Heart left ventricle (tissue), 16 donors: Measurements from ENCODE around the gene MT1X. TPM values are rescaled to one million over a fixed set of nuclear protein-coding genes. Genes with fewer than 3 reads are reported as not detected.

ENCODE experiments used
- ATAC-seq, 4 donors: fragments of 200-7000 bp; cut with Tn5 transposase; one replicate each; pipeline ENCODE4 v1.9.1; 2020 to 2022; ENCODE audit warnings: moderate library complexity in 4 of 4, mild to moderate bottlenecking in 3 of 4, moderate number of reproducible peaks in 1 of 4
- DNase-seq, 5 donors: peaks; one replicate each; pipeline ENCODE4 v3.0.0-alpha.2; 2020
- H3K27ac ChIP-seq, 12 donors: fragments of 200-600 bp; sonication (generic) in 4 of 12; one replicate each; pipeline versions ENCODE4 v1.5.0 to v1.8.0; 2016 to 2022; ENCODE audit warnings: mild to moderate bottlenecking in 2 of 12
- H3K27me3 ChIP-seq, 9 donors: fragments of 200-600 bp; sonication (generic) in 2 of 9; one replicate each; pipeline versions ENCODE4 v1.5.1 to v1.8.0; 2016 to 2022; ENCODE audit warnings: mild to moderate bottlenecking in 3 of 9
- H3K36me3 ChIP-seq, 9 donors: fragments of 200-600 bp; sonication (generic) in 2 of 9; one replicate each; pipeline versions ENCODE4 v1.5.0 to v1.8.0; 2018 to 2022; ENCODE audit warnings: mild to moderate bottlenecking in 2 of 9
- H3K4me1 ChIP-seq, 12 donors: fragments of 200-600 bp; sonication (generic) in 4 of 12; one replicate each; pipeline versions ENCODE4 v1.5.0 to v1.8.0; 2016 to 2022; ENCODE audit warnings: mild to moderate bottlenecking in 3 of 12
- H3K4me3 ChIP-seq, 12 donors: fragments of 200-600 bp; sonication (generic) in 4 of 12; one replicate each; pipeline versions ENCODE4 v1.5.0 to v1.8.0; 2017 to 2022; ENCODE audit warnings: mild to moderate bottlenecking in 9 of 12, moderate library complexity in 4 of 12
- H3K9me3 ChIP-seq, 12 donors: fragments of 200-600 bp; sonication (generic) in 4 of 12; one replicate each; pipeline versions ENCODE4 v1.5.0 to v1.8.0; 2016 to 2022; ENCODE audit warnings: mild to moderate bottlenecking in 1 of 12
- POLR2A ChIP-seq, 2 donors: fragments of 450-650 bp; IDR thresholded peaks; one replicate each; pipeline ENCODE4 v1.6.1; 2017; ENCODE audit warnings: antibody characterized with exemption in 2 of 2, mild to moderate bottlenecking in 2 of 2, moderate library complexity in 2 of 2
- WGBS, 4 donors: extraction: QIAGEN DNeasy Blood & Tissue Kit in 2 of 4; methylation state at CpG; one replicate each; pipeline versions ENCODE4 v1.1.5 to v1.1.7; 2013 to 2018; 5-methylcytosine and 5-hydroxymethylcytosine counted together
- intact Hi-C, 10 donors: fragments of 100-400 bp; cut with DNase I; formaldehyde crosslinking; loops; one replicate each; pipeline versions ENCODE4 v1.11.1 to v1.14.2; 2022
- polyA plus RNA-seq, 2 donors: library from polyadenylated mRNA; stranded (reverse); fragments of 200-250 nt; gene quantifications; one replicate each; pipeline ENCODE4 v1.2.3, GENCODE V29; 2013
- total RNA-seq, 9 donors: library from RNA; depleted of rRNA in 2 of 9; stranded (reverse); fragments of >200 nt in 2 of 9; fragmentation: NEBNext Ultra II Directional in 3 of 9; extraction: Animal tissue kit (Norgen Biotek cat#: 25700) in 3 of 9; gene quantifications; one replicate each; pipeline versions ENCODE4 v1.1.0 to v1.2.4, GENCODE V29; 2016 to 2023
- TF ChIP-seq, protein P1 (sequence below), 12 donors: fragments of 200-600 bp; sonication (generic) in 4 of 12; IDR thresholded peaks; one replicate each; pipeline versions ENCODE4 v1.5.0 to v1.8.0; 2018 to 2022; ENCODE audit warnings: antibody characterized with exemption in 12 of 12, mild to moderate bottlenecking in 5 of 12
- donor health status: ischemic (EF 13 %, LVEDD 7.1; RV severe dilation, severe dysfunction).
- donor health status: healthy with polysubstance abuse.
- donor health status: DM: no; HTN: yes; CAD: no.
- donor health status: DM: no; HTN: no; CAD: no.
- donor health status: ischemic (EF 25% LVEDD 6.9; RV normal size, moderate dysfunction).
- donor health status: ischemic (EF 25% LVEDD 5.7; RV mildly dilated, moderate dysfunction).
- donor health status: healthy.
- donor health status: DM: yes; HTN: yes; CAD: no.
- donor health status: ischemic (EF 35%, LVEDD 5.7; RV mildly dilated, moderate dysfunction).
- donor health status: nonischemic (EF 11% LVEDD 7.7; RV severe dilation, severe dysfunction).
- donor health status: DM: yes; HTN: yes; CAD: no.
- donor health status: PGD.
- donor health status: ischemic (EF 29% LVEDD 5.4; RV normal size, mild dysfunction).
- donor health status: nonischemic (EF 23%, LVEDD 6.1; RV moderate dilation, normal function).

Gene MT1X
- total and polyA plus RNA-seq, 11 donors: 20.6 to 918 (median 137) TPM

DNA sequence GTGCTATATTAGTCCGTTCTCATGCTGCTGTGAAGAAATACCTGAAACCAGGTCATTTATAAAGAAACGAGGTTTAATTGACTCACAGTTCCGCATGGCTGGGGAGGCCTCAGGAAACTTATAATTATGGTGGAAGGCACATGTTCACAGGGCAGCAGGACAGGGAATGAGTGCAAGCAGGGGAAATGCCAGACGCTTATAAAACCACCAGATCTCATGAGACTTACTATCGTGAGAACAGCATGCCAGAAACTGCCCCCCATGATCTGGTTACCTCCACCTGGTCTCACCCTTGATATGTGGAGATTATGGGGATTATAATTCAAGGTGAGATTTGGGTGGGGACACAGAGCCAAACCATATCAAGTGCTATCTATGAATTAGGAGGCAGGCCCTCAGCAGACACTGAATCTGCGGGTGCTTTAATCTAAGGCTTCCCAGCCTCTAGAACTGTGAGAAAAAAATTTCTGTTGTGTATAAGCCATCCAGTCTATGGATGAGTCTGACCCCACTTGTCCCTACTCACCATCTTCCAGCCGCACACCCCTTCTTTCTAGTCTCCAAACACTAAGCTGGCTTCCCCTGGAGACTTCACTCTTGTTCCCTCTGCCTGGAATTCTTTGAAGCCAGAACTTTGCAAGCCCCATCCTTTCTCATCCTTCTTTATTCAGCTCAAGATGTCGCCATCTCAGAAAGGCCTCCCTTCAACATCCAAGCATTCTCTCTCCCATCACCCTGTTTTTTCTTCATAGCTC is 46.9 kb downstream of the MT1X start:
- intact Hi-C loops: no loop called here
- ATAC-seq (peak in 3 of 4 donors; percentile 23 to 29 (median 27)), DNase-seq (no peak)

DNA sequence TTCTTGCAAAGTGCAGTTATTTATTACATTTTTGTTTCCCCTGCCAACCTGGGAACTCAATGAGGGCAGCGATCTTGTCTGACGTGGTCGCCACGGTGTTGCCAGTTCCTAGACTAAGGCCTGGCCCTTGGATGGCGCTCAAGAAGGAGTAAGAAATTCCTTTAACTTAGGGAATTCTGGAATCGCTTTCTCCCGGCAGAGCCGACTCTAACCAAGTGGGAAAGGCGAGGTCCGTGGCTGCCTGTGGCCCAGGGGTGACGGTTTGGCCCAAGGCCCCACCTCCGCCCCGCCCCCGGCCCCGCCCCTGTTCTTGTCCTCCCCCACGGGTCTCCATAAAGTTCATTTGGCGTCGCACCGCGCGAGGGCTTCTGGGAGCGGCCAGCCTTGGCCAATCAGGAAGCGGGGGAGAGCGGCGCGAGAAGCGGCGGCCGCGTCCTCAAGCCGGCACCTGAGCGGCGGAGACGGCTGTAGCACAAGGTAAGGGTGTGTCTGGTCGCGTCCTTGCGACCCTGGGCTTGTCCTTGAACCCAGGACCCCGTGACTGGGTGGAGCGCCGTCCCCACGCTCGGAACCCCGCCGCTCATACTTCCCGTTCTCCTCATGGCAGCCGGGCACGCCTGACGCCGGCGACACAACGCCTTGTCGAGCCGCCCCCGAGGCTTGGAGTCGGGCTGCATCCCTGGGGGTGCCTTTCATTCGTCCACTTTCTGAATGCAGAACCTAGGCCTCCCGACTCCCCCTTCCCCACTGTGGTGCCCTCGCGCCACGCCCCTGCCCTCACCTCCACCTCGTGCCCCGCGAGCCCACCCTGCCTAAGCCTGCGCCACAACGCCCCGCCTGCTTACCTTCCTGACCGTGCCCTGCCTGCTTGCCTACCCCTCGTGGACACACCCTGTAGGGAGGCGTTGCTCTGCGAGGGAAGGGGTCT is 47.7 kb downstream of the MT1X start, which contains the start of gene NUP93:
Gene NUP93, plus strand, starts transcription at position 395 of the 928 bp plus-strand sequence. CDS start 18,119 bp downstream, outside the sequence.
- H3K27ac ChIP-seq: peak within 1 kb of the TSS; percentile 45 to 89 (median 82)
- peak within 1 kb of the TSS; percentile 62 to 96 (median 78) for H3K4me3 ChIP-seq
- H3K36me3 ChIP-seq: no peaks in the 10 kb centered on the region
- no peaks in the 10 kb centered on the region for H3K9me3 ChIP-seq
- WGBS, 4 donors: 0 to 1% (median 0%) methylated on average over 28 to 70 of the region's 70 CpGs
- intact Hi-C loops: no loop called here
- H3K4me1 ChIP-seq: peaks cover 0 to 37% (median 17%) of the 10 kb centered on the region in 12 donors
- DNase-seq: peak; percentile 92 to 96 (median 95)
- TF ChIP-seq, protein P1, sequence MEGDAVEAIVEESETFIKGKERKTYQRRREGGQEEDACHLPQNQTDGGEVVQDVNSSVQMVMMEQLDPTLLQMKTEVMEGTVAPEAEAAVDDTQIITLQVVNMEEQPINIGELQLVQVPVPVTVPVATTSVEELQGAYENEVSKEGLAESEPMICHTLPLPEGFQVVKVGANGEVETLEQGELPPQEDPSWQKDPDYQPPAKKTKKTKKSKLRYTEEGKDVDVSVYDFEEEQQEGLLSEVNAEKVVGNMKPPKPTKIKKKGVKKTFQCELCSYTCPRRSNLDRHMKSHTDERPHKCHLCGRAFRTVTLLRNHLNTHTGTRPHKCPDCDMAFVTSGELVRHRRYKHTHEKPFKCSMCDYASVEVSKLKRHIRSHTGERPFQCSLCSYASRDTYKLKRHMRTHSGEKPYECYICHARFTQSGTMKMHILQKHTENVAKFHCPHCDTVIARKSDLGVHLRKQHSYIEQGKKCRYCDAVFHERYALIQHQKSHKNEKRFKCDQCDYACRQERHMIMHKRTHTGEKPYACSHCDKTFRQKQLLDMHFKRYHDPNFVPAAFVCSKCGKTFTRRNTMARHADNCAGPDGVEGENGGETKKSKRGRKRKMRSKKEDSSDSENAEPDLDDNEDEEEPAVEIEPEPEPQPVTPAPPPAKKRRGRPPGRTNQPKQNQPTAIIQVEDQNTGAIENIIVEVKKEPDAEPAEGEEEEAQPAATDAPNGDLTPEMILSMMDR (IDR thresholded peaks at IDR 0.05): no peak
- TF ChIP-seq POLR2A (IDR thresholded peaks at IDR 0.05): peak in 1 of 2 donors; percentile 55
- no peaks in the 10 kb centered on the region for H3K27me3 ChIP-seq
- ATAC-seq: peak; percentile 95 to 99 (median 98)

More for the DNA sequence above, 46.9 kb downstream of the MT1X start:
- H3K36me3 ChIP-seq: no peaks in the 10 kb centered on the region
- peaks cover 0 to 35% (median 17%) of the 10 kb centered on the region in 12 donors for H3K4me1 ChIP-seq
- WGBS, 4 donors: 40 to 54% (median 47%) methylated on average over 8 of the region's 8 CpGs
- H3K27me3 ChIP-seq: no peaks in the 10 kb centered on the region
- H3K4me3 ChIP-seq: peak overlapping the region; percentile 62 to 96 (median 78)
- TF ChIP-seq POLR2A (IDR thresholded peaks at IDR 0.05): no peak
- TF ChIP-seq, protein P1 (IDR thresholded peaks at IDR 0.05): no peak
- H3K9me3 ChIP-seq: no peaks in the 10 kb centered on the region
- peak overlapping the region; percentile 45 to 89 (median 82) for H3K27ac ChIP-seq

DNA sequence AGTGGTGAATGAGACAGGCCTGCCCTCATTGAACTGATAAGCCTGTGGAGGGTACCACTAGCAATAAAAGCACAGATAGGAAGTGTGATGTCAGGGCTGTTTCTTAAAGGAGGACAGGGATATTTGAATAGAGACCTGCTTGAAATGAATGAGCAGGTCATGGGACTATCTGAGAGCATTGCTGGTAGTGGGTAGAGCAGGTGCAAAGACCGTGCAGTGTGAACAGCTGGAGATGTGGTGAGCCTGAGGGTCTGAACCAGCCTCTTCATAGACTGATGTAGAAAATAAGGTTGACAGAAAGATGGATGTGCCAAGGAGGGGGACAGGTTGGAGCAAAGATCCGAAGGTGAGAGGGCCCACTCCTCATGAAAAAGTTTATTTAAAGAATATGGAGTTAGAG is 50.1 kb downstream of the MT1X start:
- DNase-seq (no peak), ATAC-seq (no peak)
- intact Hi-C loops: no loop called here
- H3K4me3 ChIP-seq: no peak overlapping the region
- TF ChIP-seq POLR2A (IDR thresholded peaks at IDR 0.05): no peak
- TF ChIP-seq, protein P1 (IDR thresholded peaks at IDR 0.05): no peak
- no peak overlapping the region for H3K27ac ChIP-seq
- WGBS, 4 donors: 86 to 93% (median 92%) methylated on average over 2 of the region's 2 CpGs
- no peaks in the 10 kb centered on the region for H3K27me3 ChIP-seq
- no peaks in the 10 kb centered on the region for H3K36me3 ChIP-seq
- peaks cover 0 to 49% (median 18%) of the 10 kb centered on the region in 12 donors for H3K4me1 ChIP-seq
- H3K9me3 ChIP-seq: no peaks in the 10 kb centered on the region

DNA sequence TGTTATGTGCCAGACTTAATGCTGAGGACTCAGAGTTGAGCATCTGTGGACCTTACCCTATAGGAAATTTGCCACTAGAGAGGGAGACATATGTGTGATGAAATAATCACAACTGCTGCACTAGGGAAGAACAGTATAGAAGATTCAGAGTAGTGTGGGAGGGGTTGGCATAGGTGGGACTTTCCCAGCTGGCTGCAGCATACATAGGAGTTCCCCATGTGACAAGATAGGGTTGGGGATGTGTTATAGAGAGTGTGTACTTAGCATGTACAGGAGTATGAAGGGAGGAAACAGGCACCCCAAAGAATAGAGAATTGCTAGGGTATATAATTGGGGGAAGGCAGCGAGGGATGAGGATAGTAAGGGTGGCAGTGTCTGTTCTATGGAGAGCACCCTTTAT is 50.6 kb downstream of the MT1X start:
- TF ChIP-seq, protein P1 (IDR thresholded peaks at IDR 0.05): no peak
- TF ChIP-seq POLR2A (IDR thresholded peaks at IDR 0.05): no peak
- ATAC-seq: no peak
- DNase-seq: no peak
- peaks cover 0 to 49% (median 18%) of the 10 kb centered on the region in 12 donors for H3K4me1 ChIP-seq
- H3K9me3 ChIP-seq: no peaks in the 10 kb centered on the region
- no peaks in the 10 kb centered on the region for H3K27me3 ChIP-seq
- intact Hi-C loops: no loop called here
- 95 to 97% (median 96%) methylated on average over 1 of the region's 1 CpG for WGBS, 4 donors
- no peaks in the 10 kb centered on the region for H3K36me3 ChIP-seq
- no peak overlapping the region for H3K27ac ChIP-seq
- H3K4me3 ChIP-seq: no peak overlapping the region
